Thyroid gland (tissue), 4 donors: Measurements from ENCODE around the gene OTULIN. TPM values are rescaled to one million over a fixed set of nuclear protein-coding genes. Genes with fewer than 3 reads are reported as not detected.
A peak's percentile ranks its signal among the peaks of the same experiment; 100 is the strongest.

Experiments used
- DNase-seq, 2 donors: peaks; one replicate each; pipeline ENCODE4 v3.0.0-alpha.2; 2019
- H3K27ac ChIP-seq, 3 donors: fragments of 200-600 bp; sonication (generic); 1 replicate in 2 of 3; 2 replicates in 1 of 3; pipeline ENCODE4 v1.5.1; 2016 to 2019; ENCODE audit warnings: mild to moderate bottlenecking in 1 of 3, moderate library complexity in 1 of 3
- H3K27me3 ChIP-seq: fragments of 200-600 bp; sonication (generic); one replicate; pipeline ENCODE4 v1.5.1; 2019
- H3K36me3 ChIP-seq, 2 donors: fragments of 200-600 bp; sonication (generic); one replicate each; pipeline ENCODE4 v1.5.1; 2016 to 2019
- H3K4me1 ChIP-seq, 2 donors: fragments of 200-600 bp; sonication (generic); one replicate each; pipeline ENCODE4 v1.5.1; 2017 to 2019
- H3K4me3 ChIP-seq, 3 donors: fragments of 200-600 bp; sonication (generic); replicated peaks in 1 of 3; 1 replicate in 2 of 3; 2 replicates in 1 of 3; pipeline ENCODE4 v1.5.1; 2016; ENCODE audit warnings: mild to moderate bottlenecking in 1 of 3
- H3K9me3 ChIP-seq: fragments of 200-600 bp; sonication (generic); one replicate; pipeline ENCODE4 v1.5.1; 2017
- POLR2A ChIP-seq, 2 donors: fragments of 450-650 bp; IDR thresholded peaks; one replicate each; pipeline ENCODE4 v1.6.1; 2017; ENCODE audit warnings: antibody characterized with exemption in 2 of 2, mild to moderate bottlenecking in 2 of 2, moderate library complexity in 1 of 2
- WGBS, 2 donors: methylation state at CpG; one replicate each; pipeline ENCODE4 v1.1.5; 2017; 5-methylcytosine and 5-hydroxymethylcytosine counted together
- intact Hi-C: fragments of 100-400 bp; cut with DNase I; formaldehyde crosslinking; loops from one replicate; pipeline ENCODE4 v1.15.1; 2023
- total RNA-seq, 4 donors: library from RNA; depleted of rRNA; stranded (reverse); fragments of >200 nt; gene quantifications; one replicate each; pipeline ENCODE4 v1.2.3, GENCODE V29; 2016
- TF ChIP-seq, protein P1 (sequence below), 6 experiments: fragments of 200-600 bp in 3 of 6; fragments of 450-650 bp in 3 of 6; sonication (generic) in 3 of 6; IDR thresholded peaks; one replicate each; pipeline ENCODE4 v1.5.1; 2016 to 2019; ENCODE audit warnings: antibody characterized with exemption in 6 of 6, mild to moderate bottlenecking in 2 of 6, inconsistent platforms in 1 of 6, moderate library complexity in 1 of 6

OTULIN gene
- total RNA-seq, 4 donors from 2014 or later: 18.0 to 42.7 (median 30.7) TPM

DNA sequence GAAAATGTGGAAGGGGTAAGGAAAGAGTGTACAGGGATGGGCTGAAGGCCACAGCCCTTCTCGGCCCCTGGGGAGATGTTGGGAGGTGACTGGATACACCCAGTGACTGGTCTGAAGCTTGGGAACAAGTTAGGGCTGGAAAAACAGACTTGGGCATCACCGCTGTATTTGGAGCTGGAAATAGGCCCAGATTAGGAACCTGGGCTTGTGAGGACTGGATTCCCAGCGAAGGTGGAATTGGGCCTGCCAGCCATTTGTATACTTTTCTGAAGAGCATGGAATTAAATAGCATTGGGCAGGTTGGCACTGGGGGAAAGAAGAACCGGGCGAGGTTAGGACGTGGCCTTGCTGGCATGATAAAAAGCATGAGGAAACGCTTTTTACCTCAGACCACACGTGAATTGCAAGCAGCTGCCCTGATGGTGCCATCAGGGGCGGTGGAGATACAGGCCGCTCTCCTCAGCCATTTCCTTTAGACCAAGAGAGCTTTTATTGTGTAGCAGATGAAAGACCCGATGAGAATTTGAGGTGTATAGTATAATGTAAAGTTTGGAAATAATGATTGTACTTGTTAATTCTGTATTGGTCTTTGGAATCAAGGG lies 37.8 kb downstream of the OTULIN start:
- Histone ChIP-seq H3K36me3 (no peaks in the 10 kb centered on the region), H3K27me3 (no peaks in the 10 kb centered on the region), H3K4me3 (no peak overlapping the region), H3K9me3 (no peaks in the 10 kb centered on the region), H3K4me1 (peaks cover 29 to 30% of the 10 kb centered on the region in 2 donors), H3K27ac (no peak overlapping the region)
- TF ChIP-seq, protein P1, sequence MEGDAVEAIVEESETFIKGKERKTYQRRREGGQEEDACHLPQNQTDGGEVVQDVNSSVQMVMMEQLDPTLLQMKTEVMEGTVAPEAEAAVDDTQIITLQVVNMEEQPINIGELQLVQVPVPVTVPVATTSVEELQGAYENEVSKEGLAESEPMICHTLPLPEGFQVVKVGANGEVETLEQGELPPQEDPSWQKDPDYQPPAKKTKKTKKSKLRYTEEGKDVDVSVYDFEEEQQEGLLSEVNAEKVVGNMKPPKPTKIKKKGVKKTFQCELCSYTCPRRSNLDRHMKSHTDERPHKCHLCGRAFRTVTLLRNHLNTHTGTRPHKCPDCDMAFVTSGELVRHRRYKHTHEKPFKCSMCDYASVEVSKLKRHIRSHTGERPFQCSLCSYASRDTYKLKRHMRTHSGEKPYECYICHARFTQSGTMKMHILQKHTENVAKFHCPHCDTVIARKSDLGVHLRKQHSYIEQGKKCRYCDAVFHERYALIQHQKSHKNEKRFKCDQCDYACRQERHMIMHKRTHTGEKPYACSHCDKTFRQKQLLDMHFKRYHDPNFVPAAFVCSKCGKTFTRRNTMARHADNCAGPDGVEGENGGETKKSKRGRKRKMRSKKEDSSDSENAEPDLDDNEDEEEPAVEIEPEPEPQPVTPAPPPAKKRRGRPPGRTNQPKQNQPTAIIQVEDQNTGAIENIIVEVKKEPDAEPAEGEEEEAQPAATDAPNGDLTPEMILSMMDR (IDR thresholded peaks at IDR 0.05): no peak
- TF ChIP-seq POLR2A (IDR thresholded peaks at IDR 0.05): no peak
- no peak for DNase-seq
- WGBS, 2 donors: 93 to 96% methylated on average over 11 of the region's 11 CpGs
- intact Hi-C loops: no loop called here

DNA sequence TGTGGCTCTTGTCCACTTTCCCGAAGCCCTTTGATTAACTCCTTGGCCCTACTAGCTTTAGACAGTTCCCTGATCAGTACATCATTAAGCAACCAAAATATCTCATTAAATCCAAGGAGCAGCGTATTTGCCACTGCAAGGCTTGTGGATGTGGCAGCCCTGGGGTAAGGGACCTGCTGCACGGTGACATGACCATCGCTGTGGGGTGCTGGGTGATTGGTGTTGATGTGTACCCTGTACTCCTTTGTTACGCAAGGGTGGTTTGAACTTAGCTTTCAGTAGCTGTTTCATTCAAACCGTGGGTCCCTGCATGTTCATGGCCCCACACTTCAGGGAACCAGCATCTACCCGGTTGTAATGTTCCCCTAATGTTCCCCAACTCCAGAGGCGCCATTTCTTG lies 41.0 kb downstream of the OTULIN start:
- H3K27ac ChIP-seq: peak overlapping the region in 1 of 3 donors; percentile 62
- no peaks in the 10 kb centered on the region for H3K27me3 ChIP-seq
- no peaks in the 10 kb centered on the region for H3K9me3 ChIP-seq
- intact Hi-C loops: no loop called here
- TF ChIP-seq POLR2A (IDR thresholded peaks at IDR 0.05): no peak
- TF ChIP-seq, protein P1 (IDR thresholded peaks at IDR 0.05): no peak
- 89 to 93% methylated on average over 8 of the region's 8 CpGs for WGBS, 2 donors
- H3K4me1 ChIP-seq: peaks cover 21 to 23% of the 10 kb centered on the region in 2 donors
- DNase-seq: no peak
- peaks cover 0 to 5% of the 10 kb centered on the region in 2 donors for H3K36me3 ChIP-seq
- no peak overlapping the region for H3K4me3 ChIP-seq

DNA sequence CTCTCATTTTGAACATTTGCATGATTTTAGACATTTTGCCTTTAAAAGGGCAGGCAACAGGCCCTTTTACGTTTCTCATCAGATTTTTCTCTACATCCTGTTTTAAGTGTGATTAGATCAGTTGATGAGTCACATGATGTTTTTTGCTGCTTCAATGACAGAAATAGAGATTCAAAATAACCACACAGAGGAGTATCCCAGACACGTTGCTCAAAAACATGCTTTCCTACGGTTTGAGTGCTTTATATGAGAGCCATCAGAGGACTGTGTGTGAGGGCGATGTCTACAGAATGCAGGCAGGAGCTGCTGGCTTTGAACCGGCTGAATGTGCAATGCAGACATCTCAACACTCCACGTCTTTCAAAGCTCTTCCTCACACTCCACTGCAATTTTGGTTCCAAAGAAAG lies 42.1 kb downstream of the OTULIN start:
- peaks cover 21 to 23% of the 10 kb centered on the region in 2 donors for H3K4me1 ChIP-seq
- intact Hi-C loops: no loop called here
- no peaks in the 10 kb centered on the region for H3K27me3 ChIP-seq
- 65 to 67% methylated on average over 6 of the region's 6 CpGs for WGBS, 2 donors
- no peaks in the 10 kb centered on the region for H3K9me3 ChIP-seq
- TF ChIP-seq, protein P1 (IDR thresholded peaks at IDR 0.05): no peak
- no peak for TF ChIP-seq POLR2A (IDR thresholded peaks at IDR 0.05)
- peak overlapping the region in 2 of 3 donors; percentile 22 to 62 for H3K27ac ChIP-seq
- no peak for DNase-seq
- H3K4me3 ChIP-seq: no peak overlapping the region
- peaks cover 0 to 15% of the 10 kb centered on the region in 2 donors for H3K36me3 ChIP-seq

DNA sequence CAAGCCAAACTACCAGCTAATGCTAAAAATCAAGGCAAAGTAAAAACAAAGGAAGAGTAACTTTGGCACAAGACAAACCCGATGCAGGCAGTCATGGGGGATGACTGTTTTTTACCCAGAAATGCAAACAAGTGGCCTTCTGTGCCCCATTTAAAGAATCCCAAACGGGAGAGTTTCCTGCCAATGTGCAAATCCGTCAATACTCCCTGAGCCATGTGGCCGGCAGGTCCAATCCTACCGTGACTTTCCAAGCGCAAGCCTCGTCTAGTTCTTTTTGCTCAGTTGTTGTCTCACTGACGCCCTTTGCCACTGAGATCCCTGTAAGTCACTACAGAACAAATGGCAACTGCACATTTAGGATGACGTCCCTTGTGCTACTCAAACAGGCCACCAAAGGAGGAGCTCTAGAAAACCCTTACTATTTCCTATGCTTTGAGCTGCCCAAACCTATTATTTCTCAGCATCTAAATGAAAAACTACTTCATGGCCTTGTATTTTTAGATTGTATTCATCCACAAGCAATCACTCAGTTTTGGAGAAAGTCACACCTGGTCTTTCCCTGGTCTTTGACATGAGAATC lies 43.4 kb downstream of the OTULIN start:
- no peak for DNase-seq
- H3K36me3 ChIP-seq: peaks cover 6 to 26% of the 10 kb centered on the region in 2 donors
- peaks cover 21 to 23% of the 10 kb centered on the region in 2 donors for H3K4me1 ChIP-seq
- TF ChIP-seq, protein P1 (IDR thresholded peaks at IDR 0.05): no peak
- TF ChIP-seq POLR2A (IDR thresholded peaks at IDR 0.05): no peak
- H3K27ac ChIP-seq: peak overlapping the region; percentile 22 to 62 (median 41)
- no peak overlapping the region for H3K4me3 ChIP-seq
- H3K9me3 ChIP-seq: no peaks in the 10 kb centered on the region
- intact Hi-C loops: no loop called here
- 90 to 91% methylated on average over 9 of the region's 9 CpGs for WGBS, 2 donors
- no peaks in the 10 kb centered on the region for H3K27me3 ChIP-seq

DNA sequence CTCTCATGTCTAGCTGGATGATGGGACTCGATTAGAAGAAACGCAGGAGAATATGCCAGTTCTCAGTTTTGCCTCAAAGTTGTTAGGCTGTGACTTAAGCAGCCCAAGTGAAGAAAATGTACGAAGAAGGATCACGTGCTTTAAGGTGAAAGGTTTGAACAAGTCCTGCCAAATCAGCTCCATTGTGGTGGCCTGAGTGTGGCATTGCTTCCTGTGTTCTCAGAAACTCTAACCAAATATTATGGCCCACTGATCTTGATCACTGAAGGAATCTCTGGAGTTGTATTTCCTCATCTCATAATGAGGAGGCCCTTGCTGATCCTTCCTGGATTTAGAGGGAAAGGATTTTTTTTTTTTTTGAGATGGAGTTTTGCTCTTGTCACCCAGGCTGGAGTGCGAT lies 44.0 kb downstream of the OTULIN start:
- no peaks in the 10 kb centered on the region for H3K27me3 ChIP-seq
- peaks cover 21 to 23% of the 10 kb centered on the region in 2 donors for H3K4me1 ChIP-seq
- no peaks in the 10 kb centered on the region for H3K9me3 ChIP-seq
- peaks cover 12 to 30% of the 10 kb centered on the region in 2 donors for H3K36me3 ChIP-seq
- no peak overlapping the region for H3K4me3 ChIP-seq
- TF ChIP-seq POLR2A (IDR thresholded peaks at IDR 0.05): no peak
- TF ChIP-seq, protein P1 (IDR thresholded peaks at IDR 0.05): no peak
- H3K27ac ChIP-seq: peak overlapping the region in 2 of 3 donors; percentile 41 to 62
- intact Hi-C loops: no loop called here
- 81 to 91% methylated on average over 5 of the region's 5 CpGs for WGBS, 2 donors
- peak in 1 of 2 donors; percentile 36 for DNase-seq
